ENCODE results near the gene TMCO1. TPM values are rescaled to one million over a fixed set of nuclear protein-coding genes. Genes with fewer than 3 reads are reported as not detected.

The TMCO1 gene
- total RNA-seq, 1 donor from 2014 or later, result 51.9 TPM

GRCh38 chr1:165773324-165773965 lies 4.8 kb upstream of the TMCO1 start:
- Histone ChIP-seq H3K9me3 (replicated peaks) (no peaks in the 10 kb centered on the region), H3K4me3 (no peak overlapping the region), H3K4me1 (peaks cover 22% of the 10 kb centered on the region), H3K27me3 (ENCODE audit: low read depth) (no peaks in the 10 kb centered on the region), H3K27ac (replicated peaks) (no peak overlapping the region), H3K36me3 (peaks cover 8% of the 10 kb centered on the region)
- intact Hi-C loops (cut with micrococcal nuclease), result no loop called here
- DNase-seq, result no peak
- TF ChIP-seq CTCF (IDR thresholded peaks at IDR 0.05; ENCODE audit: borderline replicate concordance), result no peak

GRCh38 chr1:165772739-165773138 lies 4.1 kb upstream of the TMCO1 start:
- no peak overlapping the region for H3K4me3 ChIP-seq
- intact Hi-C loops (cut with micrococcal nuclease), result no loop called here
- H3K27me3 ChIP-seq (ENCODE audit: low read depth), result no peaks in the 10 kb centered on the region
- no peak overlapping the region for H3K27ac ChIP-seq (replicated peaks)
- H3K36me3 ChIP-seq, result peaks cover 8% of the 10 kb centered on the region
- no peak for TF ChIP-seq CTCF (IDR thresholded peaks at IDR 0.05; ENCODE audit: borderline replicate concordance)
- peaks cover 29% of the 10 kb centered on the region for H3K4me1 ChIP-seq
- DNase-seq, result no peak
- H3K9me3 ChIP-seq (replicated peaks), result no peaks in the 10 kb centered on the region

- Histone ChIP-seq H3K27me3 (ENCODE audit: low read depth) (no peaks in the 10 kb centered on the region), H3K9me3 (replicated peaks) (no peaks in the 10 kb centered on the region), H3K4me3 (no peak overlapping the region), H3K27ac (replicated peaks) (no peak overlapping the region), H3K36me3 (peaks cover 54% of the 10 kb centered on the region), H3K4me1 (peaks cover 35% of the 10 kb centered on the region)
- TF ChIP-seq CTCF (IDR thresholded peaks at IDR 0.05; ENCODE audit: borderline replicate concordance), result no peak
- DNase-seq, result no peak
- intact Hi-C loops (cut with micrococcal nuclease), result no loop called here
These were observed 4.4 kb downstream of the TMCO1 start for GRCh38 chr1:165764277-165764676.

GRCh38 chr1:165763442-165763841 lies 5.2 kb downstream of the TMCO1 start:
- no peak overlapping the region for H3K4me3 ChIP-seq
- TF ChIP-seq CTCF (IDR thresholded peaks at IDR 0.05; ENCODE audit: borderline replicate concordance), result no peak
- intact Hi-C loops (cut with micrococcal nuclease), result no loop called here
- H3K36me3 ChIP-seq, result peaks cover 54% of the 10 kb centered on the region
- no peak overlapping the region for H3K27ac ChIP-seq (replicated peaks)
- H3K27me3 ChIP-seq (ENCODE audit: low read depth), result no peaks in the 10 kb centered on the region
- H3K4me1 ChIP-seq, result peaks cover 29% of the 10 kb centered on the region
- no peaks in the 10 kb centered on the region for H3K9me3 ChIP-seq (replicated peaks)
- no peak for DNase-seq

- peaks cover 61% of the 10 kb centered on the region for H3K36me3 ChIP-seq
- no peak for DNase-seq
- H3K9me3 ChIP-seq (replicated peaks), result no peaks in the 10 kb centered on the region
- H3K27me3 ChIP-seq (ENCODE audit: low read depth), result no peaks in the 10 kb centered on the region
- H3K27ac ChIP-seq (replicated peaks), result no peak overlapping the region
- TF ChIP-seq CTCF (IDR thresholded peaks at IDR 0.05; ENCODE audit: borderline replicate concordance), result no peak
- intact Hi-C loops (cut with micrococcal nuclease), result no loop called here
- H3K4me3 ChIP-seq, result no peak overlapping the region
- peaks cover 22% of the 10 kb centered on the region for H3K4me1 ChIP-seq
These were observed 5.9 kb downstream of the TMCO1 start for GRCh38 chr1:165762725-165763124.

Data from left ventricle myocardium inferior (tissue), 1 donor.